GM18507 (cell line): ENCODE measurements around the gene NUDT13.

Source experiments
- DNase-seq: peaks from one replicate; pipeline ENCODE4 v3.0.0; 2011; ENCODE audit warnings: low read depth; ENCODE audit not compliant: insufficient read length; ENCODE audit errors: extremely low spot score
- FAIRE-seq: peaks from 2 replicates; lab custom pipeline; 2011; peaks lifted over from hg19 to GRCh38; lab: Jason Lieb, UNC

The NUDT13 gene

GRCh38 chr10:73110345-73110849 lies at the start of gene NUDT13:
NUDT13 (plus strand) TSS chr10:73110455; CDS start chr10:73114366, 3,911 bp downstream.
- FAIRE-seq = peak; percentile 90

GRCh38 chr10:73060738-73061635 lies 49.3 kb upstream of the NUDT13 start:
- DNase-seq (no peak), FAIRE-seq (peak; percentile 78)

More at GRCh38 chr10:73110345-73110849, at the start of gene NUDT13:
- peak; percentile 29 for DNase-seq

GRCh38 chr10:73061743-73062142 lies 48.5 kb upstream of the NUDT13 start:
- FAIRE-seq = no peak
- DNase-seq = no peak

GRCh38 chr10:73065441-73065840 lies 44.8 kb upstream of the NUDT13 start:
- FAIRE-seq (no peak), DNase-seq (no peak)

GRCh38 chr10:73073627-73074026 lies 36.6 kb upstream of the NUDT13 start:
- no peak for DNase-seq
- no peak for FAIRE-seq

- DNase-seq = no peak
- FAIRE-seq = no peak
Observed at GRCh38 chr10:73075829-73076228, 34.4 kb upstream of the NUDT13 start.

- FAIRE-seq = peak; percentile 76
- no peak for DNase-seq
Observed at GRCh38 chr10:73076360-73077183, 33.7 kb upstream of the NUDT13 start.

- DNase-seq = peak; percentile 29
- peak; percentile 89 for FAIRE-seq
Observed at GRCh38 chr10:73079779-73080541, 30.3 kb upstream of the NUDT13 start.

GRCh38 chr10:73083221-73083620 lies 27.0 kb upstream of the NUDT13 start:
- no peak for DNase-seq
- FAIRE-seq = no peak

- FAIRE-seq = no peak
- DNase-seq = no peak
Observed at GRCh38 chr10:73084209-73084608, 26.0 kb upstream of the NUDT13 start.

GRCh38 chr10:73086816-73087215 lies 23.4 kb upstream of the NUDT13 start:
- DNase-seq (no peak), FAIRE-seq (no peak)

GRCh38 chr10:73088304-73088703 lies 22.0 kb upstream of the NUDT13 start:
- DNase-seq = no peak
- peak; percentile 86 for FAIRE-seq

GRCh38 chr10:73092830-73093229 lies 17.4 kb upstream of the NUDT13 start:
- FAIRE-seq = no peak

GRCh38 chr10:73093922-73094850 lies 16.1 kb upstream of the NUDT13 start:
- DNase-seq = no peak

More at GRCh38 chr10:73092830-73093229, 17.4 kb upstream of the NUDT13 start:
- DNase-seq = no peak

GRCh38 chr10:73094986-73095480 lies 15.2 kb upstream of the NUDT13 start:
- no peak for DNase-seq
- FAIRE-seq = no peak

More at GRCh38 chr10:73093922-73094850, 16.1 kb upstream of the NUDT13 start:
- no peak for FAIRE-seq

- peak; percentile 70 for FAIRE-seq
- DNase-seq = no peak
Observed at GRCh38 chr10:73095481-73096021, 14.7 kb upstream of the NUDT13 start.

- FAIRE-seq = peak; percentile 80
- DNase-seq = peak; percentile 43
Observed at GRCh38 chr10:73096041-73096448, 14.2 kb upstream of the NUDT13 start.
